ENCODE measurements around the gene PSENEN. TPM values are rescaled to one million over a fixed set of nuclear protein-coding genes. Genes with fewer than 3 reads are reported as not detected.

Gene PSENEN
- total RNA-seq, 1 experiment from 2014 or later, result 69.7 TPM

DNA sequence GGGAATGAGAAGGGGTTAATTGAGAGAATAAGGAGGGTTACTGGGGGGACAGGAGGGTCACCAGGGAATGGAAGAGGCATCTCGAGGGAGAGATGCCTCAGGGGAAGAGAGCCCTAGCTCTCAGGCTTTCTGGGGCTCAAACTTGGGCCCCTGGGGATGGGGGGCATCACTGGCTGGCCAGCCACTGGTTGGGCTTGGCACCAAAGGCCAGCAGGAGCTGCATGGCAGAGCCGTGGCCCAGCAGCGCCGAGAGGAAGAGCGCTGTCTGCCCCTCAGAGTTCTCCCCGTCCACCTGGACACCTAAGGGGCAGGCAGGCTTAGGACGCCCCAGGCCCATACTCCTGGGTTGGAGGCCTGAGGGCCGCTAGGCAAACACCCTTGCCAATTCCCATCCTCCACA, 47.4 kb downstream of the PSENEN start:
- Histone ChIP-seq H3K27ac (ENCODE audit: insufficient read length, low read depth, low read length) (no peak overlapping the region), H3K9ac (ENCODE audit: extremely low read depth, insufficient read length, low read length) (no peak overlapping the region), H4K91ac (ENCODE audit: insufficient read length, low read depth, low read length) (no peak overlapping the region), H2BK12ac (ENCODE audit: insufficient read length, low read depth, low read length) (no peak overlapping the region), H3K14ac (ENCODE audit: insufficient read depth, low read length) (no peak overlapping the region), H3K79me1 (ENCODE audit: insufficient read depth, low read depth, low read length, poor library complexity, severe bottlenecking) (no peaks in the 10 kb centered on the region), H4K20me1 (ENCODE audit: control insufficient read depth, insufficient read depth, insufficient read length) (peaks cover 3% of the 10 kb centered on the region), H2BK15ac (ENCODE audit: low read depth, low read length) (no peak overlapping the region), H4K5ac (ENCODE audit: insufficient read length, low read depth, low read length) (no peak overlapping the region), H3K9me3 (ENCODE audit: control insufficient read depth, low read depth, low read length) (no peaks in the 10 kb centered on the region), H3K4ac (ENCODE audit: low read depth, low read length) (no peak overlapping the region), H4K8ac (replicated peaks; ENCODE audit: insufficient read length, low read depth, low read length) (no peak overlapping the region), H2AFZ (ENCODE audit: low read length) (no peak overlapping the region), H3K23ac (ENCODE audit: insufficient read length, low read depth, low read length) (no peak overlapping the region), H3K4me1 (ENCODE audit: insufficient read depth, low read length) (0 out of 2 replicates have a peak, but pooled peaks cover 1% of the 10 kb centered on the region), H2BK120ac (ENCODE audit: low read depth, low read length, poor library complexity, severe bottlenecking) (no peak overlapping the region), H2BK20ac (ENCODE audit: low read depth, low read length, poor library complexity, severe bottlenecking) (no peak overlapping the region), H2AK5ac (ENCODE audit: insufficient read length, low read length) (no peak overlapping the region), H3K79me2 (ENCODE audit: insufficient read depth, low read length) (no peaks in the 10 kb centered on the region), H3K27me3 (ENCODE audit: insufficient read depth, low read length) (peaks cover 3% of the 10 kb centered on the region; the same call in 1 of the 2 replicates), H3T11ph (ENCODE audit: low read length) (no peak overlapping the region), H3K18ac (ENCODE audit: insufficient read length, low read depth, low read length) (no peak overlapping the region), H3K56ac (ENCODE audit: insufficient read length, low read depth, low read length) (no peak overlapping the region), H2BK5ac (ENCODE audit: insufficient read length, low read length) (no peak overlapping the region), H3K4me2 (ENCODE audit: insufficient read depth, insufficient read length, low read length) (no peak overlapping the region), H3K23me2 (ENCODE audit: insufficient read length, low read depth, low read length, poor library complexity, severe bottlenecking) (peaks cover 5% of the 10 kb centered on the region)
- H3K36me3 Mint-ChIP-seq (ENCODE audit: insufficient read depth in 1 of 3, low read depth in 3 of 3), result no peaks in the 10 kb centered on the region; a peak in 1 of 7 replicates
- no peak overlapping the region; a peak in 1 of 5 replicates for H3K4me3 Mint-ChIP-seq
- H3K27me3 Mint-ChIP-seq (ENCODE audit: low read depth), result peaks cover 33% of the 10 kb centered on the region
- no peaks in the 10 kb centered on the region for H3K9me3 Mint-ChIP-seq
- WGBS (ENCODE audit: extremely low coverage, insufficient read length, low lambda C conversion rate), result no CpG with 5 or more reads among the region's 8 CpGs
- TF ChIP-seq, protein P1, sequence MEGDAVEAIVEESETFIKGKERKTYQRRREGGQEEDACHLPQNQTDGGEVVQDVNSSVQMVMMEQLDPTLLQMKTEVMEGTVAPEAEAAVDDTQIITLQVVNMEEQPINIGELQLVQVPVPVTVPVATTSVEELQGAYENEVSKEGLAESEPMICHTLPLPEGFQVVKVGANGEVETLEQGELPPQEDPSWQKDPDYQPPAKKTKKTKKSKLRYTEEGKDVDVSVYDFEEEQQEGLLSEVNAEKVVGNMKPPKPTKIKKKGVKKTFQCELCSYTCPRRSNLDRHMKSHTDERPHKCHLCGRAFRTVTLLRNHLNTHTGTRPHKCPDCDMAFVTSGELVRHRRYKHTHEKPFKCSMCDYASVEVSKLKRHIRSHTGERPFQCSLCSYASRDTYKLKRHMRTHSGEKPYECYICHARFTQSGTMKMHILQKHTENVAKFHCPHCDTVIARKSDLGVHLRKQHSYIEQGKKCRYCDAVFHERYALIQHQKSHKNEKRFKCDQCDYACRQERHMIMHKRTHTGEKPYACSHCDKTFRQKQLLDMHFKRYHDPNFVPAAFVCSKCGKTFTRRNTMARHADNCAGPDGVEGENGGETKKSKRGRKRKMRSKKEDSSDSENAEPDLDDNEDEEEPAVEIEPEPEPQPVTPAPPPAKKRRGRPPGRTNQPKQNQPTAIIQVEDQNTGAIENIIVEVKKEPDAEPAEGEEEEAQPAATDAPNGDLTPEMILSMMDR (conservative IDR thresholded peaks at IDR 0.05), result no peak
- DNase-seq, result no peak
- H3K27ac Mint-ChIP-seq, result no peak overlapping the region
- peaks cover 8 to 18% of the 10 kb centered on the region in 2 experiments for H3K4me1 Mint-ChIP-seq
